ENCODE measurements around the gene EXOC6B. TPM values are rescaled to one million over a fixed set of nuclear protein-coding genes. Genes with fewer than 3 reads are reported as not detected.
"Not testable (repeated sequence)": the region's sequence is repeated elsewhere in the genome, so short reads cannot be mapped to it uniquely, and the experiment has no call there.

Gene EXOC6B
- total RNA-seq, 3 donors from 2014 or later, result 6.5 to 7.3 (median 6.8) TPM

DNA sequence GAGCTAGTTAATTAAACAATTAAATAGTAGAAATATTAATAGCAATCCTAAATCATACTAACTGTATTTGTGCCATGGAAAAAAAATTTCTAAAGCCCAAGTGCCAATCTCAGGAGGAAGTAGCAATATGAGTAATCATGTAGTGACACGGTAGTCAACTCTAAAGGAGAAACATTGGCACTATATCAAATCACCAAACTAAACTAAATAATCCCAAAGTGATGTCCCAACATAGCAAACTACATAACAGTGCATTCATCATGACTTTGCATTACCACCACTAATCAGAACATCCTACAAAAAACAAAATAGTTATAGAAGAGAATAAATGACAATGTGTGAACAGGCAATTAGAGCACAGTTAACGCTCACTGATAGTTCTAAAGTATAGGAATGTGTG lies 195.1 kb downstream of the EXOC6B start:
- no peaks in the 10 kb centered on the region for H3K4me1 Mint-ChIP-seq (ENCODE audit: low read depth)
- no peaks in the 10 kb centered on the region for H3K27me3 Mint-ChIP-seq (ENCODE audit: low read depth)
- no peak for ATAC-seq
- peaks cover 5% of the 10 kb centered on the region for H3K36me3 Mint-ChIP-seq (ENCODE audit: insufficient read depth)
- no peak overlapping the region for H3K4me3 Mint-ChIP-seq
- no peaks in the 10 kb centered on the region for H3K9me3 Mint-ChIP-seq
- DNase-seq, result no peak

DNA sequence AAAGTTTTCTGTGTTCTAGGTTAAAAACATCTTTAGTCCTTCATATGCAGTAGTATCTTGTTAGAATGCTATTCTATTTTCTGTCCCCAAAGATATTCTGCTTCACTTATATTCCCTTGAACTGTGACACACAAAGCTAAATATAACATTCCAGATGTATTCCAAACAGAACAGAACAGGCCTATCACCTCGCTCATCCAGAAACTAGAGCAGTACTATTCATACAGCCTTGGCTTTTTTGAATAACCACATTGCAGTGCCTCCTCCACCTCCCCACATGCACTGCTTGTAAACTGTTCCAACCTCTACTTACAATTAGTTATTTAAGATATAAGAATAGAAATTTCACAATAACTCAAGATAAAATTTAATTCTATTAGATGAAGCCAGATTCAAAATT lies 196.8 kb downstream of the EXOC6B start:
- DNase-seq, result no peak
- Mint-ChIP-seq H3K36me3 (ENCODE audit: insufficient read depth) (peaks cover 5% of the 10 kb centered on the region), H3K27me3 (ENCODE audit: low read depth) (no peaks in the 10 kb centered on the region), H3K4me1 (ENCODE audit: low read depth) (no peaks in the 10 kb centered on the region), H3K4me3 (no peak overlapping the region), H3K9me3 (no peaks in the 10 kb centered on the region)
- ATAC-seq, result no peak

DNA sequence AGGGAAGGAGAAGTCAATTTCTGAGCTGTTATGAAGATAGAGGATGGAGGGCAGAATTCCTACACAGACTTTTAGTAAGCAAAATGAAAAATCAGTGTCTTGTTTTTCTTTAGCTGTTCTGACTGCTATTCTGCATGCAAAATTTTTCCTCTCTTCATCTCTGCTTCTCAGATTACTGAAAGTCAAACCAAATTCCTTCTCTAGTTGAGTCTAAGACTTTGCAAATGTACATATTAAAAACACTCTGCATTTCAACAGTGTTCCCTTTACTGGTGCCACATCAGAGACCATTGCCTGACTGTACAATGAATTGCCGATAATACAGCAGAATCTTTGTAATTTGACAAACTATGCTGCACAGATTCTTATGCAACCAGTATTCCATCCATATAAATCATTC lies 198.8 kb downstream of the EXOC6B start:
- DNase-seq (no peak), ATAC-seq (no peak)
- Mint-ChIP-seq H3K4me3 (no peak overlapping the region), H3K36me3 (ENCODE audit: insufficient read depth) (peaks cover 3% of the 10 kb centered on the region), H3K9me3 (no peaks in the 10 kb centered on the region), H3K4me1 (ENCODE audit: low read depth) (no peaks in the 10 kb centered on the region), H3K27me3 (ENCODE audit: low read depth) (no peaks in the 10 kb centered on the region)

DNA sequence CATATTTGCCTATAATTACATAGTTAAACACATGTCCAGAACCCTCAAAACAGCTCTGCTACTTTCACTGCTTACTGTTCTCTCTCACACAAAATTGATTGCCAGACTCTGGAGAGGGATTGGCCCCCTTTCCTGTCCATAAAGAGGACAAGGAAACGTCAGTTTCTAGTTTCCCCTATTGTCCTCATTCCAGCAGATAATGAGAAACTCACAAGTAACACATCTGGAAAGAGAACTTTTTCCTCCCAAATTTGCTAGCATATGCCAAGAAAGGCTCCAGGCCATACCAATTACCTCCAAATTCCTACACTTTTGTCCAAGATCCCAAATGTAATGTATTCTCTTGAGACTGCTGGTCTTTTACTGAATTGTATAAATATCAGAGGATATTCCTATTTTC lies 200.5 kb downstream of the EXOC6B start:
- H3K9me3 Mint-ChIP-seq, result no peaks in the 10 kb centered on the region
- no peak for DNase-seq
- no peak for ATAC-seq

DNA sequence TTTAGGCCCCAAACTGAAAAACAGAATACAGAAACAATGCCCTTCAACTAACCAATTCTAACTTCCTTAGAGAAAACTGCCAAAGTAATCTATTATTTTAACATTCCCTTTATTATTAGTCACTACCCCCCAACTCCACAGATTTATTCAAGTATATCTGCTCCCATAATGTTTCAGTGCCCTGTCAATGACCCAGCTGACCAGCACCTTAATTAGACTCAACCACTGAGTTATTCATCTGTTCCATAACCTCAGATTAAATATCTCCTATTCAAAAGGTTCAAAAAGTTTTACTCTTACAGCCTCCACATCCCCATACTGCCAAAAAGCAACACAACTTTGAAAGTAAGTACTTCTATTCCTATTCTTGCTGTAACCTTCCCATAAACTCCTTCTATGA lies 202.4 kb downstream of the EXOC6B start:
- DNase-seq (no peak), ATAC-seq (no peak)
- no peaks in the 10 kb centered on the region for H3K27me3 Mint-ChIP-seq (ENCODE audit: low read depth)
- peaks cover 5% of the 10 kb centered on the region for H3K9me3 Mint-ChIP-seq
- no peak overlapping the region for H3K4me3 Mint-ChIP-seq
- peaks cover 15% of the 10 kb centered on the region for H3K36me3 Mint-ChIP-seq (ENCODE audit: insufficient read depth)
- no peaks in the 10 kb centered on the region for H3K4me1 Mint-ChIP-seq (ENCODE audit: low read depth)

More for the DNA sequence above, 200.5 kb downstream of the EXOC6B start:
- no peaks in the 10 kb centered on the region for H3K4me1 Mint-ChIP-seq (ENCODE audit: low read depth)
- H3K4me3 Mint-ChIP-seq, result no peak overlapping the region
- no peaks in the 10 kb centered on the region for H3K27me3 Mint-ChIP-seq (ENCODE audit: low read depth)
- peaks cover 9% of the 10 kb centered on the region for H3K36me3 Mint-ChIP-seq (ENCODE audit: insufficient read depth)

GRCh38 chr2:72619626-72620025 lies 206.2 kb downstream of the EXOC6B start:
- H3K4me1 Mint-ChIP-seq (ENCODE audit: low read depth), result peaks cover 2% of the 10 kb centered on the region
- H3K9me3 Mint-ChIP-seq, result peaks cover 14% of the 10 kb centered on the region
- no peak overlapping the region for H3K4me3 Mint-ChIP-seq
- H3K36me3 Mint-ChIP-seq (ENCODE audit: insufficient read depth), result peaks cover 22% of the 10 kb centered on the region
- no peak for ATAC-seq
- no peaks in the 10 kb centered on the region for H3K27me3 Mint-ChIP-seq (ENCODE audit: low read depth)
- DNase-seq, result no peak

- DNase-seq (no peak), ATAC-seq (no peak)
- peaks cover 13% of the 10 kb centered on the region for H3K9me3 Mint-ChIP-seq
- H3K4me1 Mint-ChIP-seq (ENCODE audit: low read depth), result peaks cover 2% of the 10 kb centered on the region
- H3K4me3 Mint-ChIP-seq, result no peak overlapping the region
- no peaks in the 10 kb centered on the region for H3K27me3 Mint-ChIP-seq (ENCODE audit: low read depth)
- H3K36me3 Mint-ChIP-seq (ENCODE audit: insufficient read depth), result peaks cover 10% of the 10 kb centered on the region
These were observed 211.9 kb downstream of the EXOC6B start for GRCh38 chr2:72613931-72614330.

- Mint-ChIP-seq H3K36me3 (ENCODE audit: insufficient read depth) (peaks cover 4% of the 10 kb centered on the region), H3K4me3 (no peak overlapping the region), H3K9me3 (peaks cover 9% of the 10 kb centered on the region), H3K4me1 (ENCODE audit: low read depth) (peaks cover 2% of the 10 kb centered on the region), H3K27me3 (ENCODE audit: low read depth) (no peaks in the 10 kb centered on the region)
- DNase-seq (no peak), ATAC-seq (no peak)
These were observed 213.1 kb downstream of the EXOC6B start for GRCh38 chr2:72612614-72613160.

DNA sequence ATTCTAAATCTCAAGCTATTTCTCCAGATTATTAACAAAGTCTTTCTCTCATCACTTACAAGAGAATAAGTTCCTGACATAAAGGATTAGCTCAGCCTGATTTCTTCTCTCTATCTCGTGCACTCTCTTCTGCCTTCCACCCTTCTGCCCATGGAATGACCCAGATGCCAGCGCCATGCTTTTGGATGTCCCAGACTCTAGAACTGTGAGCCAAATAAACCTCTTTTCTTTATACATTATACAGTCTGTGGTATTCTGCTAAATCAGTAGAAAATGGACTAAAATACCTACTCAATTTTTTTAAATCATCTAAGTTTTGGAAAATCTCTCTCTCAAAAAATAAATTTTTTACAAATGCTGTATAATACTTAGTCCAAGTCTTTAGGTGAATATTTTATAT lies 218.6 kb downstream of the EXOC6B start:
- no peaks in the 10 kb centered on the region for H3K9me3 Mint-ChIP-seq
- no peak overlapping the region for H3K4me3 Mint-ChIP-seq
- ATAC-seq, result no peak
- H3K27me3 Mint-ChIP-seq (ENCODE audit: low read depth), result no peaks in the 10 kb centered on the region
- no peaks in the 10 kb centered on the region for H3K36me3 Mint-ChIP-seq (ENCODE audit: insufficient read depth)
- peaks cover 7% of the 10 kb centered on the region for H3K4me1 Mint-ChIP-seq (ENCODE audit: low read depth)
- DNase-seq, result no peak

DNA sequence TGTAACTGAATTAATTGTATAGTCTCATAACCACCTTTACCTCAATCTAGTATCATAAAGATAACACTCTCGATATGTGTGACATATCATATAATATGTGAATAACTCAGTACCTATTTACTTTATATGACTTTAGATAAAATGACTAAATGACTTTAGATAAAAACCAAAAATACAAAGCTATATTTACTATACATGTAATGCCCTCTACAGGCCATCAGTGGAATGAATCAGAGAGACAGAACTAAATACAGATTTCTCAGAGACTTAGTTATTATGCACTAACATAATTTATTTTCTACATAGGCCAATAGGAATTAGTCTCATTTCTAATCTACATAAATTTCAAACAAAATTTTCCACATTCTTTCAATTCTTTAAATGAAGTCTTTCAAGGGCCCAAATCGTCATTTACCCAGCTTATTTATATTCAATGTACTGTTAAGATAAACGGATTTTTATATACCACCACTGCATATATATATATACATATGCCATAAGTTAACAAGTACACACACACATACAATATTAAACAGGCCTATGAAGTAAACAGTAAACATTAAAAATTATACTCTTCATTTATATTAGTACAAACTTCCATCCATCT lies 219.9 kb downstream of the EXOC6B start:
- DNase-seq, result no peak
- Mint-ChIP-seq H3K4me1 (ENCODE audit: low read depth) (peaks cover 7% of the 10 kb centered on the region), H3K4me3 (no peak overlapping the region), H3K36me3 (ENCODE audit: insufficient read depth) (no peaks in the 10 kb centered on the region), H3K27me3 (ENCODE audit: low read depth) (no peaks in the 10 kb centered on the region), H3K9me3 (no peaks in the 10 kb centered on the region)
- ATAC-seq, result no peak

DNA sequence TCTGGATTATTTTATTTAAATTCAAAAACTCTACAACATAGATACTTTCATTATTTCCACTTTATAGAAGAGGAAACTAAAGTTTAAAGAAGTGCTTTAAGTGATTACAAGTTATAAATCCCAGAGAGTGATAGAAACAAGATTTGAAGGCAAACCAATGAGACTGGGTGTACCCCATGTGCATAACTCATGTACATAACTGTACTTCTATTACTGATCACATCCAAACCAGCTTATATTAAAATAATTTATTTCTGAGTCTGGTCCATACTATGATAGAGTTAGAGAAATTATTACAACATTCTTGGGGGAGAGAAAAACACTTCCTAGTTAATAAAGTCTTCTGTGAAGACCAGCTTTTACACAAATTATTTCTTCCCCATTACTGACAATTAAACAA lies 221.4 kb downstream of the EXOC6B start:
- Mint-ChIP-seq H3K9me3 (no peaks in the 10 kb centered on the region), H3K4me3 (no peak overlapping the region), H3K27me3 (ENCODE audit: low read depth) (no peaks in the 10 kb centered on the region), H3K4me1 (ENCODE audit: low read depth) (peaks cover 7% of the 10 kb centered on the region), H3K36me3 (ENCODE audit: insufficient read depth) (peaks cover 2% of the 10 kb centered on the region)
- no peak for DNase-seq
- ATAC-seq, result no peak

DNA sequence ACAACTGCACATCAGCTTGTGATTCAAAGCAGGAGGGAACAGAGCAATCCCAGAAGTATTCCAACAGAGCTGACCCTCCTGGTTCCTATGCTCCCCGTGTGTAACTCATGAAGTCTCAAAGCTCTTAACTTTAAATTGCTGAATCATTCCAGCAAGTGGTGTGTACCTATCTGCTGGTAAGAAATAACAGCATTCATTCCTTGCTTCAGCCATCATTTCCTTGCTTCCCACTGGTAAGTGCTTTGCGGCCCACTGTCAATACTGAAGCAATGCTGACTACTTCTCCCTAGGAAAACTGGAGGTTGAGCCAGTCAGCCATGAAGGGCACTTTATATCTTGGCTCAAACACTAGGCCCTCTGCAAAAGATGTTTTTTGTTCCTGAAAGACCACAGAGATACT lies 222.4 kb downstream of the EXOC6B start:
- H3K4me3 Mint-ChIP-seq, result no peak overlapping the region
- ATAC-seq (no peak), DNase-seq (no peak)
- H3K4me1 Mint-ChIP-seq (ENCODE audit: low read depth), result peaks cover 7% of the 10 kb centered on the region
- no peaks in the 10 kb centered on the region for H3K9me3 Mint-ChIP-seq
- peaks cover 2% of the 10 kb centered on the region for H3K36me3 Mint-ChIP-seq (ENCODE audit: insufficient read depth)
- no peaks in the 10 kb centered on the region for H3K27me3 Mint-ChIP-seq (ENCODE audit: low read depth)

GRCh38 chr2:72602711-72603110 lies 223.1 kb downstream of the EXOC6B start:
- Mint-ChIP-seq H3K27me3 (ENCODE audit: low read depth) (no peaks in the 10 kb centered on the region), H3K4me1 (ENCODE audit: low read depth) (peaks cover 7% of the 10 kb centered on the region), H3K36me3 (ENCODE audit: insufficient read depth) (peaks cover 2% of the 10 kb centered on the region), H3K4me3 (no peak overlapping the region), H3K9me3 (no peaks in the 10 kb centered on the region)
- no peak for ATAC-seq
- no peak for DNase-seq

DNA sequence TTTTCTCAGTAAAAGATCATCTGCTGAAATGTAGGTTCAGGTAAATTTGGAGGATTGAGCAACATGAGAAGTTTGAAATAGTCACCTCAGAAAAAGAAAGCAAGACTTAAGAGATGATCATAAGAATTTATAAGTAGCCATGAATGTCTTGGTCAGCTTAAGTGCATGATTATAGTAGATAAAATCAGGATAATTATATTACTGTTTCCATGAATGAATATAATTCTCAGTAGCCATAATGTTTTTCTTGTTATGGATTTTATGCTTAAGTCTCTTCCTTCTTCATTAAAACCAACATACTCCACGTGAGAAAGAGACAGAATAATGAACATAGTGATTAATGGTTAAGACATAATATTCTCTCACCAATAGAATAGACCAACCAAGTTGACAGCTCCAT lies 223.7 kb downstream of the EXOC6B start:
- peaks cover 2% of the 10 kb centered on the region for H3K36me3 Mint-ChIP-seq (ENCODE audit: insufficient read depth)
- H3K4me3 Mint-ChIP-seq, result no peak overlapping the region
- H3K9me3 Mint-ChIP-seq, result no peaks in the 10 kb centered on the region
- no peak for DNase-seq
- ATAC-seq, result no peak
- H3K4me1 Mint-ChIP-seq (ENCODE audit: low read depth), result peaks cover 7% of the 10 kb centered on the region
- H3K27me3 Mint-ChIP-seq (ENCODE audit: low read depth), result no peaks in the 10 kb centered on the region

DNA sequence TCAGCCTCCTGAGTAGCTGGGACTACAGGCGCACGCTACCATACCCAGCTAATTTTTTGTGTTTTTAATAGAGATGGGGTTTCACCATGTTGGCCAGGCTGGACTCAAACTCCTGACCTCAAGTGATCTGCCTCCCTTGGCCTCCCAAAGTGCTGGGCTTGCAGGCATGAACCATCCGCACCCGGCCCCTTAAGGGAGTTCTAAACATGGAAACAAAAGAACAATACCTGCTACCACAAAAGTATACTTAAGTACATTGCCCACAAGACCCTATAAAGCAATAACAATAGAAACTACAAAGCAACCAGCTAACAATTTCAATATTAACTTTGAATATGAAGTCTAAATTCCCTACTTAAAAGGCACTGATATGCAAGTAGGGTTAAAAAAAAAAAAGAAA lies 242.0 kb downstream of the EXOC6B start:
- not testable (repeated sequence) for H3K4me3 Mint-ChIP-seq; DNase-seq; ATAC-seq; H3K4me1 Mint-ChIP-seq (ENCODE audit: low read depth); H3K9me3 Mint-ChIP-seq; H3K27me3 Mint-ChIP-seq (ENCODE audit: low read depth); H3K36me3 Mint-ChIP-seq (ENCODE audit: insufficient read depth)

Measured in activated T-cell treated with anti-CD3 and anti-CD28 coated beads, Interleukin-2, amount 50 U/mL, for 4 hours (primary cell).